ENCODE measurements around the gene HDDC3. TPM values are rescaled to one million over a fixed set of nuclear protein-coding genes. Genes with fewer than 3 reads are reported as not detected.

Gene HDDC3
- total and polyA plus RNA-seq, 9 of the 15 experiments (the other 6 are each of a cell fraction or from before 2014, with no cell fraction given): 14.9 to 55.8 (median 36.9) TPM

DNA sequence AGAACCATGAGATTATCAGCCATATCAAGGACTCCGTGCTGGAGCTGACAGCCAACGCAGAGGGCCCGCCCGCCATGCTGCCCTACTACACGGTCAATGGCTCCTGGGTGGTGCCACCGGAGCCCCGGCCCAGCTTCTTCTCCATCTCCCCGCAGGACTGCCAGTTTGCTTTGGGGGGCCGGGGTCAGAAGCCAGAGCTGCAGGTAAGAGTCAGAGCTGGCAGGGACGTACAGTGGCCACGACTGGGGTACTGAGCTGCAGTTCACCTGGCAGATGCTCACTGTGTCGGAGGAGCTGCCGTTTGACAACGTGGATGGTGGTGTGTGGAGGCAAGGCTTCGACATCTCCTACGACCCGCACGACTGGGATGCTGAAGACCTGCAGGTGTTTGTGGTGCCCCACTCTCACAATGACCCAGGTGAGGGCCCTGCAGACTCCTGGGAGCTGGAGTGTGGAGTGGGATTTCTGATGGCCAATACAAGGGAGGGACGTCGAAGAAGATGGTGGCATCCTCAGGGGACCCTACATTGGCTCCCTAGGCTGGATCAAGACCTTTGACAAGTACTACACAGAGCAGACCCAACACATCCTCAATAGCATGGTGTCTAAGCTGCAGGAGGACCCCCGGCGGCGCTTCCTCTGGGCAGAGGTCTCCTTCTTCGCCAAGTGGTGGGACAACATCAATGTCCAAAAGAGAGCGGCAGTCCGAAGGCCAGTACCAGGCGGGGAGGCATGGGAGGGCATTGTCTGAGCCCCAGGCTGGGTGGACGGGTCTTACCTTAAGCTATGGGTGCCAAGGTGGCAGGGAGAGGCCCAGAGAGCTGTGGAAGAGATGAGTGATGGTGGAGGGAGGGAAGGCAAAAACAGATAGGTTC, 26.8 kb downstream of the HDDC3 start:
- Histone ChIP-seq H2AFZ (ENCODE audit: low read depth, low read length) (no peak overlapping the region), H3K4me1 (replicated peaks in 1 of 2; ENCODE audit: control insufficient read depth in 2 of 2, insufficient read depth in 2 of 2, low read length in 2 of 2) (peaks cover 18 to 58% of the 10 kb centered on the region in 2 experiments; a peak in 4 of 5 replicates), H3K27ac (ENCODE audit: extremely low read depth, low read depth, low read length) (no peak overlapping the region; the same call in 2 of the 3 replicates), H3K4me2 (ENCODE audit: insufficient read depth, low read length) (peak overlapping the region; percentile 15; the same call in 1 of the 2 replicates), H3K9me1 (ENCODE audit: control insufficient read depth, insufficient read depth, low read length) (peaks cover 4% of the 10 kb centered on the region), H3K9me3 (replicated peaks; ENCODE audit: control insufficient read depth, insufficient read depth, low read depth, low read length) (no peaks in the 10 kb centered on the region), H3K9ac (ENCODE audit: insufficient read depth in 1 of 2, low read depth in 2 of 2, low read length in 2 of 2) (peak overlapping the region in 1 of 2 experiments; percentile 86; a peak in 2 of 4 replicates), H3K4me3 (no peak overlapping the region), H3K79me2 (ENCODE audit: control insufficient read depth, insufficient read depth, low read length) (peaks cover 52% of the 10 kb centered on the region), H3K36me3 (ENCODE audit: control insufficient read depth, insufficient read depth, low read length) (peaks cover 60% of the 10 kb centered on the region), H4K20me1 (replicated peaks; ENCODE audit: control insufficient read depth, insufficient read depth, low read length) (no peaks in the 10 kb centered on the region), H3K27me3 (ENCODE audit: control insufficient read depth in 2 of 2, insufficient read depth in 2 of 2, low read length in 2 of 2) (no peaks in the 10 kb centered on the region)
- BruUV-seq (replicated peaks): no TSS peak
- in situ Hi-C loops (cut with MboI) (no loop called here), intact Hi-C loops (cut with micrococcal nuclease) (no loop called here)
- DNase-seq (ENCODE audit: extremely low read depth in 1 of 4, low spot score in 3 of 4) (no peak), FAIRE-seq (no peak), ATAC-seq (no peak)
- ChIA-PET POLR2A (interaction anchor here (0.6 to 7.0 kb wide), 7 partner anchors 10 to 672 kb away, joined by 3 to 70 read pairs (median 5); partner anchors contain the start of genes GDPGP1, HDDC3 and UNC45A), CTCF (ENCODE audit: low intra/inter-chr PET ratio) (no interaction called here)
- WGBS (ENCODE audit: insufficient coverage, low coverage, missing lambda C conversion rate): 95% methylated on average over 21 of the region's 28 CpGs
- TF ChIP-seq RBFOX2 (IDR thresholded peaks at IDR 0.05; ENCODE audit: low read depth, low read length) (peak; percentile 49), FOXA3 (CRISPR knock-in tag; conservative IDR thresholded peaks at IDR 0.05 in 1 of 2, IDR thresholded peaks at IDR 0.05 in 1 of 2) (no peak), ZNF75A (CRISPR knock-in tag; IDR thresholded peaks at IDR 0.05) (no peak), LCOR (CRISPR knock-in tag; IDR thresholded peaks at IDR 0.05) (no peak), ZNF644 (tag; IDR thresholded peaks at IDR 0.05; ENCODE audit: low read depth) (no peak), ZNF174 (CRISPR knock-in tag; IDR thresholded peaks at IDR 0.05) (no peak), POLR2G (IDR thresholded peaks at IDR 0.05; ENCODE audit: low read depth, low read length) (0 out of 2 replicates have a peak, but pooled peaks have one; percentile 41), TAF15 (IDR thresholded peaks at IDR 0.05; ENCODE audit: low read depth, low read length) (no peak)
- TF ChIP-seq, protein P1, sequence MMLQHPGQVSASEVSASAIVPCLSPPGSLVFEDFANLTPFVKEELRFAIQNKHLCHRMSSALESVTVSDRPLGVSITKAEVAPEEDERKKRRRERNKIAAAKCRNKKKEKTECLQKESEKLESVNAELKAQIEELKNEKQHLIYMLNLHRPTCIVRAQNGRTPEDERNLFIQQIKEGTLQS (IDR thresholded peaks at IDR 0.05): no peak
- TF ChIP-seq, protein P1 (CRISPR knock-in tag; conservative IDR thresholded peaks at IDR 0.05): no peak
- TF ChIP-seq, protein P2, sequence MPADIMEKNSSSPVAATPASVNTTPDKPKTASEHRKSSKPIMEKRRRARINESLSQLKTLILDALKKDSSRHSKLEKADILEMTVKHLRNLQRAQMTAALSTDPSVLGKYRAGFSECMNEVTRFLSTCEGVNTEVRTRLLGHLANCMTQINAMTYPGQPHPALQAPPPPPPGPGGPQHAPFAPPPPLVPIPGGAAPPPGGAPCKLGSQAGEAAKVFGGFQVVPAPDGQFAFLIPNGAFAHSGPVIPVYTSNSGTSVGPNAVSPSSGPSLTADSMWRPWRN (IDR thresholded peaks at IDR 0.05; ENCODE audit: low read depth): no peak
- TF ChIP-seq, protein P3, sequence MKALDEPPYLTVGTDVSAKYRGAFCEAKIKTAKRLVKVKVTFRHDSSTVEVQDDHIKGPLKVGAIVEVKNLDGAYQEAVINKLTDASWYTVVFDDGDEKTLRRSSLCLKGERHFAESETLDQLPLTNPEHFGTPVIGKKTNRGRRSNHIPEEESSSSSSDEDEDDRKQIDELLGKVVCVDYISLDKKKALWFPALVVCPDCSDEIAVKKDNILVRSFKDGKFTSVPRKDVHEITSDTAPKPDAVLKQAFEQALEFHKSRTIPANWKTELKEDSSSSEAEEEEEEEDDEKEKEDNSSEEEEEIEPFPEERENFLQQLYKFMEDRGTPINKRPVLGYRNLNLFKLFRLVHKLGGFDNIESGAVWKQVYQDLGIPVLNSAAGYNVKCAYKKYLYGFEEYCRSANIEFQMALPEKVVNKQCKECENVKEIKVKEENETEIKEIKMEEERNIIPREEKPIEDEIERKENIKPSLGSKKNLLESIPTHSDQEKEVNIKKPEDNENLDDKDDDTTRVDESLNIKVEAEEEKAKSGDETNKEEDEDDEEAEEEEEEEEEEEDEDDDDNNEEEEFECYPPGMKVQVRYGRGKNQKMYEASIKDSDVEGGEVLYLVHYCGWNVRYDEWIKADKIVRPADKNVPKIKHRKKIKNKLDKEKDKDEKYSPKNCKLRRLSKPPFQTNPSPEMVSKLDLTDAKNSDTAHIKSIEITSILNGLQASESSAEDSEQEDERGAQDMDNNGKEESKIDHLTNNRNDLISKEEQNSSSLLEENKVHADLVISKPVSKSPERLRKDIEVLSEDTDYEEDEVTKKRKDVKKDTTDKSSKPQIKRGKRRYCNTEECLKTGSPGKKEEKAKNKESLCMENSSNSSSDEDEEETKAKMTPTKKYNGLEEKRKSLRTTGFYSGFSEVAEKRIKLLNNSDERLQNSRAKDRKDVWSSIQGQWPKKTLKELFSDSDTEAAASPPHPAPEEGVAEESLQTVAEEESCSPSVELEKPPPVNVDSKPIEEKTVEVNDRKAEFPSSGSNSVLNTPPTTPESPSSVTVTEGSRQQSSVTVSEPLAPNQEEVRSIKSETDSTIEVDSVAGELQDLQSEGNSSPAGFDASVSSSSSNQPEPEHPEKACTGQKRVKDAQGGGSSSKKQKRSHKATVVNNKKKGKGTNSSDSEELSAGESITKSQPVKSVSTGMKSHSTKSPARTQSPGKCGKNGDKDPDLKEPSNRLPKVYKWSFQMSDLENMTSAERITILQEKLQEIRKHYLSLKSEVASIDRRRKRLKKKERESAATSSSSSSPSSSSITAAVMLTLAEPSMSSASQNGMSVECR (CRISPR knock-in tag; IDR thresholded peaks at IDR 0.05): 0 out of 2 replicates have a peak, but pooled peaks have one; percentile 8
